ENCODE results near the gene ARHGEF9.
"Not testable (repeated sequence)": the region's sequence is repeated elsewhere in the genome, so short reads cannot be mapped to it uniquely, and the experiment has no call there.

ARHGEF9 gene

DNA sequence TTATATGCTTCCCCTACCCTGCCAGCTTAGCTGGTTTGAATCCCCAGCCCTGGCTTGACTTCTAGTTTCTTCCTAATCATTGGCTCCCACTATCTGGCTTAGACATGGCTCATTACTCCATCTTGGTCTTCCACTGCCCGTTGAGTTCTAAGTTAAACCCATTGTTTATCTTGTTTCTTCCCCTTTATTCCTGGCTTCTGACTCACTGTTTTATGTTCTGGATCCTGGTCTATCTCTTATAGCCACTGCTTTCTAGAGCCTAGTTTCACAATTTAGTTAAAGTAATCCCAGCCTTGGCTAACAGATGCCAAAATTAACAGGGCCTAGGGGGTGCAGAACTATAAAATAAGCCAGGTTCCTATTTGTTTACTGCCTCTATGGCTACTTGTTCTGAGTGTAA is 120.9 kb downstream of the ARHGEF9 start:
- H3K4me3 ChIP-seq (ENCODE audit: low read depth, low read length): no peak overlapping the region
- TF ChIP-seq, protein P1, sequence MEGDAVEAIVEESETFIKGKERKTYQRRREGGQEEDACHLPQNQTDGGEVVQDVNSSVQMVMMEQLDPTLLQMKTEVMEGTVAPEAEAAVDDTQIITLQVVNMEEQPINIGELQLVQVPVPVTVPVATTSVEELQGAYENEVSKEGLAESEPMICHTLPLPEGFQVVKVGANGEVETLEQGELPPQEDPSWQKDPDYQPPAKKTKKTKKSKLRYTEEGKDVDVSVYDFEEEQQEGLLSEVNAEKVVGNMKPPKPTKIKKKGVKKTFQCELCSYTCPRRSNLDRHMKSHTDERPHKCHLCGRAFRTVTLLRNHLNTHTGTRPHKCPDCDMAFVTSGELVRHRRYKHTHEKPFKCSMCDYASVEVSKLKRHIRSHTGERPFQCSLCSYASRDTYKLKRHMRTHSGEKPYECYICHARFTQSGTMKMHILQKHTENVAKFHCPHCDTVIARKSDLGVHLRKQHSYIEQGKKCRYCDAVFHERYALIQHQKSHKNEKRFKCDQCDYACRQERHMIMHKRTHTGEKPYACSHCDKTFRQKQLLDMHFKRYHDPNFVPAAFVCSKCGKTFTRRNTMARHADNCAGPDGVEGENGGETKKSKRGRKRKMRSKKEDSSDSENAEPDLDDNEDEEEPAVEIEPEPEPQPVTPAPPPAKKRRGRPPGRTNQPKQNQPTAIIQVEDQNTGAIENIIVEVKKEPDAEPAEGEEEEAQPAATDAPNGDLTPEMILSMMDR (IDR thresholded peaks at IDR 0.05; ENCODE audit: low read depth, low read length): no peak

- no peak overlapping the region for H3K4me3 ChIP-seq (ENCODE audit: low read depth, low read length)
- TF ChIP-seq, protein P1 (IDR thresholded peaks at IDR 0.05; ENCODE audit: low read depth, low read length): no peak
Observed at GRCh38 chrX:63661676-63662075, 123.3 kb downstream of the ARHGEF9 start.

DNA sequence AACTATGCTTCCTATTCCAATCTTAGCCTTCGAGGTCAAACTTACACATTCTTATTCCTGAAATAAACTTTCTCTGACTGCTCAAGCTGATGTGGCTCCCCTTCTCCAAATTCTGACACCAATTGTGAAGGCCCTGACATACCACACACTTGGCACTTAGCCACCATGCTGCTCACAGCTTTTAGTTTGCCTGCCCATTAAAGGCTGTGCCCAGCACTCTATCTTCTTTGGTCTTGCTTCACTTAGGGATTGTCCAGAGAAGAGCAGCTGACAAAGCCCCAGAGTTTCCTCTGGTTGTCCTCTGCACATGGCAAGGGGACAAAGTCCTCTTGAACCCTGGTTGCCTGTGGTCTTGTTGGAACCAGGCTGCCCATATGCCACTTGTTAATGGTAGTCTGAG is 126.1 kb downstream of the ARHGEF9 start:
- H3K4me3 ChIP-seq (ENCODE audit: low read depth, low read length): no peak overlapping the region
- TF ChIP-seq, protein P1 (IDR thresholded peaks at IDR 0.05; ENCODE audit: low read depth, low read length): no peak

DNA sequence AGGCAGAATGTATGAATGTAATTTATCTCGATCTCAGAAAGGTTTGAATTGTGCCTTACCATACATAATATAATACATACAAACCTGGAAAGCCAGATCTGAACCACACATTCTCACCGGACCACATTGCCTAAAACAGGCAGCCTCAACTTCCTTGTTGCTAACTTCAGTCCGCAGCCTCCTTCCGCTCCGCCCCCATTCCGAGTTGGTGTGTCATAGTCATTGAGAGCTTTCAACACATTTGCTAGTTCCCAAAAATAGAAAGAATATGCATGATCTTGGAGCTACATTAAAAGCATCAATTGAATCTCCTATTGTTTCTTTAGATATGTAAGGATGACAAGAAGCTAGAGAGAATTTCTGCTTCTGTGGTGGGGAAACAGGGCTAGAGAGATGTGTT is 127.2 kb downstream of the ARHGEF9 start:
- TF ChIP-seq, protein P1 (IDR thresholded peaks at IDR 0.05; ENCODE audit: low read depth, low read length): no peak
- no peak overlapping the region for H3K4me3 ChIP-seq (ENCODE audit: low read depth, low read length)

GRCh38 chrX:63656871-63657580 is 128.0 kb downstream of the ARHGEF9 start:
- no peak overlapping the region for H3K4me3 ChIP-seq (ENCODE audit: low read depth, low read length)
- TF ChIP-seq, protein P1 (IDR thresholded peaks at IDR 0.05; ENCODE audit: low read depth, low read length): no peak

GRCh38 chrX:63652086-63652765 is 132.8 kb downstream of the ARHGEF9 start:
- H3K4me3 ChIP-seq (ENCODE audit: low read depth, low read length): no peak overlapping the region
- TF ChIP-seq, protein P1 (IDR thresholded peaks at IDR 0.05; ENCODE audit: low read depth, low read length): no peak

DNA sequence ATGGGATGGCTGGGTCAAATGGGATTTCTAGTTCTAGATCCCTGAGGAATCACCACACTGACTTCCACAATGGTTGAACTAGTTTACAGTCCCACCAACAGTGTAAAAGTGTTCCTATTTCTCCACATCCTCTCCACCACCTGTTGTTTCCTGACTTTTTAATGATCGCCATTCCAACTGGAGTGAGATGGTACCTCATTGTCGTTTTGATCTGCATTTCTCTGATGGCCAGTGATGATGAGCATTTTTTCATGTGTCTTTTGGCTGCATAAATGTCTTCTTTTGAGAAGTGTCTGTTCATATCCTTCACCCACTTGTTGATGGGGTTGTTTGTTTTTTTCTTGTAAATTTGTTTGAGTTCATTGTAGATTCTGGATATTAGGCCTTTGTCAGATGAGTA is 139.3 kb downstream of the ARHGEF9 start:
- H3K4me3 ChIP-seq (ENCODE audit: low read depth, low read length): not testable (repeated sequence)

Measured in WI38 (cell line).